ENCODE measurements around the gene TNS2. TPM values are rescaled to one million over a fixed set of nuclear protein-coding genes. Genes with fewer than 3 reads are reported as not detected.

Gene TNS2
- total RNA-seq, 4 donors from 2014 or later: 74.4 to 114 (median 91.9) TPM

GRCh38 chr12:53056901-53057300 lies 7.0 kb downstream of the TNS2 start:
- TF ChIP-seq CTCF (IDR thresholded peaks at IDR 0.05 in 4 of 5, conservative IDR thresholded peaks at IDR 0.05 in 1 of 5): no peak
- no peak for TF ChIP-seq POLR2A (IDR thresholded peaks at IDR 0.05)
- ATAC-seq (no peak), DNase-seq (no peak)
- H3K27ac ChIP-seq: peak overlapping the region; percentile 18 to 99 (median 31)
- H3K27me3 ChIP-seq: no peaks in the 10 kb centered on the region
- intact Hi-C loops (cut with DNase I; ENCODE audit: low total_unique reads): loop anchor here (10.0 kb wide), 1 partner anchor 398 kb away; the partner anchor contains the start of gene PCBP2
- no peak overlapping the region for H3K4me3 ChIP-seq
- H3K4me1 ChIP-seq: peaks cover 51 to 52% of the 10 kb centered on the region in 2 donors
- H3K9me3 ChIP-seq: no peaks in the 10 kb centered on the region
- peaks cover 0 to 45% of the 10 kb centered on the region in 2 donors for H3K36me3 ChIP-seq
- in situ Hi-C loops (cut with MboI; ENCODE audit: low sequenced_read_pairs in 4 of 4): loop anchor here in 1 of 4 donors (25.0 kb wide), 1 partner anchor 130 kb away; the partner anchor contains the start of genes CSAD and ZNF740

- Histone ChIP-seq H3K27me3 (no peaks in the 10 kb centered on the region), H3K9me3 (no peaks in the 10 kb centered on the region), H3K27ac (peak overlapping the region in 2 of 4 donors; percentile 39 to 74), H3K4me3 (no peak overlapping the region), H3K4me1 (peaks cover 41 to 51% of the 10 kb centered on the region in 2 donors), H3K36me3 (peaks cover 0 to 55% of the 10 kb centered on the region in 2 donors)
- no peak for ATAC-seq
- TF ChIP-seq POLR2A (IDR thresholded peaks at IDR 0.05): no peak
- TF ChIP-seq CTCF (IDR thresholded peaks at IDR 0.05 in 4 of 5, conservative IDR thresholded peaks at IDR 0.05 in 1 of 5): no peak
- no peak for DNase-seq
- intact Hi-C loops (cut with DNase I; ENCODE audit: low total_unique reads) (loop anchor here (10.0 kb wide), 1 partner anchor 397 kb away; the partner anchor contains the start of gene PCBP2), in situ Hi-C loops (cut with MboI; ENCODE audit: low sequenced_read_pairs in 4 of 4) (loop anchor here in 1 of 4 donors (25.0 kb wide), 1 partner anchor 129 kb away; the partner anchor contains the start of genes CSAD and ZNF740)
Measured at GRCh38 chr12:53057816-53058500, 8.1 kb downstream of the TNS2 start.

GRCh38 chr12:53058674-53059433 lies 9.0 kb downstream of the TNS2 start:
- H3K27me3 ChIP-seq: no peaks in the 10 kb centered on the region
- DNase-seq (peak in 1 of 2 donors; percentile 16), ATAC-seq (no peak)
- H3K36me3 ChIP-seq: peaks cover 0 to 63% of the 10 kb centered on the region in 2 donors
- intact Hi-C loops (cut with DNase I; ENCODE audit: low total_unique reads): loop anchor here (10.0 kb wide), 1 partner anchor 396 kb away; the partner anchor contains the start of gene PCBP2
- H3K27ac ChIP-seq: peak overlapping the region; percentile 46 to 74 (median 72)
- H3K4me3 ChIP-seq: no peak overlapping the region
- peaks cover 37 to 51% of the 10 kb centered on the region in 2 donors for H3K4me1 ChIP-seq
- H3K9me3 ChIP-seq: no peaks in the 10 kb centered on the region
- in situ Hi-C loops (cut with MboI; ENCODE audit: low sequenced_read_pairs in 4 of 4): loop anchor here in 1 of 4 donors (25.0 kb wide), 1 partner anchor 128 kb away; the partner anchor contains the start of genes CSAD and ZNF740
- no peak for TF ChIP-seq CTCF (IDR thresholded peaks at IDR 0.05 in 4 of 5, conservative IDR thresholded peaks at IDR 0.05 in 1 of 5)
- no peak for TF ChIP-seq POLR2A (IDR thresholded peaks at IDR 0.05)

GRCh38 chr12:53059434-53060063 lies 9.7 kb downstream of the TNS2 start:
- Histone ChIP-seq H3K9me3 (no peaks in the 10 kb centered on the region), H3K27me3 (no peaks in the 10 kb centered on the region), H3K36me3 (peaks cover 0 to 68% of the 10 kb centered on the region in 2 donors), H3K4me3 (no peak overlapping the region), H3K4me1 (peaks cover 37 to 50% of the 10 kb centered on the region in 2 donors), H3K27ac (peak overlapping the region; percentile 71 to 74 (median 74))
- DNase-seq (no peak), ATAC-seq (no peak)
- intact Hi-C loops (cut with DNase I; ENCODE audit: low total_unique reads) (loop anchor here (10.0 kb wide), 1 partner anchor 395 kb away; the partner anchor contains the start of gene PCBP2), in situ Hi-C loops (cut with MboI; ENCODE audit: low sequenced_read_pairs in 4 of 4) (loop anchor here in 2 of 4 donors (10.0 to 25.0 kb wide), 2 partner anchors 125 to 128 kb away; partner anchors contain the start of genes CSAD (in 2 of the 2) and ZNF740 (in 2 of the 2))
- TF ChIP-seq CTCF (IDR thresholded peaks at IDR 0.05 in 4 of 5, conservative IDR thresholded peaks at IDR 0.05 in 1 of 5) (no peak), POLR2A (IDR thresholded peaks at IDR 0.05) (no peak)

Data from gastrocnemius medialis (tissue), 4 donors.